ENCODE measurements around the gene NT5C3B.
"Not testable (repeated sequence)": the region's sequence is repeated elsewhere in the genome, so short reads cannot be mapped to it uniquely, and the experiment has no call there.

NT5C3B gene

GRCh38 chr17:41835800-41836549, at the start of gene NT5C3B:
NT5C3B (minus strand) TSS chr17:41836232; CDS start chr17:41836193, 39 bp downstream.
- DNase-seq: peak; percentile 58

GRCh38 chr17:41885733-41886132, 49.7 kb upstream of the NT5C3B start:
- DNase-seq: no peak

- no peak for DNase-seq
These were observed 46.7 kb upstream of the NT5C3B start for GRCh38 chr17:41882756-41883155.

- no peak for DNase-seq
These were observed 44.1 kb upstream of the NT5C3B start for GRCh38 chr17:41880130-41880529.

GRCh38 chr17:41874293-41874670, 38.2 kb upstream of the NT5C3B start:
- DNase-seq: not testable (repeated sequence)

- DNase-seq: no peak
These were observed 37.7 kb upstream of the NT5C3B start for GRCh38 chr17:41873559-41874292.

GRCh38 chr17:41871789-41872188, 35.8 kb upstream of the NT5C3B start:
- DNase-seq: no peak

GRCh38 chr17:41870627-41871026, 34.6 kb upstream of the NT5C3B start:
- DNase-seq: no peak

- DNase-seq: no peak
These were observed 34.1 kb upstream of the NT5C3B start for GRCh38 chr17:41870097-41870496.

- no peak for DNase-seq
These were observed 33.4 kb upstream of the NT5C3B start for GRCh38 chr17:41869426-41869825.

GRCh38 chr17:41868568-41868967, 32.5 kb upstream of the NT5C3B start:
- DNase-seq: no peak

- DNase-seq: no peak
These were observed 29.5 kb upstream of the NT5C3B start for GRCh38 chr17:41865596-41865893.

- peak; percentile 85 for DNase-seq
These were observed 29.0 kb upstream of the NT5C3B start, which contains the start of gene KLHL11 for GRCh38 chr17:41864836-41865595. KLHL11 (minus strand) TSS chr17:41865423; CDS start chr17:41865370, 53 bp downstream.

- no peak for DNase-seq
These were observed 28.4 kb upstream of the NT5C3B start for GRCh38 chr17:41864498-41864835.

GRCh38 chr17:41863074-41863848, 27.2 kb upstream of the NT5C3B start:
- no peak for DNase-seq

- no peak for DNase-seq
These were observed 24.4 kb upstream of the NT5C3B start for GRCh38 chr17:41860254-41860931.

GRCh38 chr17:41851382-41851781, 15.3 kb upstream of the NT5C3B start:
- DNase-seq: not testable (repeated sequence)

- DNase-seq: no peak
These were observed 13.4 kb upstream of the NT5C3B start for GRCh38 chr17:41849251-41849990.

- DNase-seq: no peak
These were observed 12.8 kb upstream of the NT5C3B start for GRCh38 chr17:41848788-41849187.

- no peak for DNase-seq
These were observed 8.9 kb upstream of the NT5C3B start for GRCh38 chr17:41844971-41845370.

GRCh38 chr17:41840781-41841180, 4.7 kb upstream of the NT5C3B start:
- not testable (repeated sequence) for DNase-seq

GRCh38 chr17:41839448-41839847, 3.4 kb upstream of the NT5C3B start:
- DNase-seq: not testable (repeated sequence)
